Measurements from ENCODE around the gene IL17B. TPM values are rescaled to one million over a fixed set of nuclear protein-coding genes. Genes with fewer than 3 reads are reported as not detected.

The IL17B gene
- total RNA-seq, 1 experiment from 2014 or later = not detected

GRCh38 chr5:149414405-149415065 is 35.4 kb upstream of the IL17B start:
- no peaks in the 10 kb centered on the region for H3K9me3 Mint-ChIP-seq (ENCODE audit: unreplicated experiment)
- H3K4me3 Mint-ChIP-seq (ENCODE audit: unreplicated experiment) = no peak overlapping the region
- no TSS peak for BruUV-seq (replicated peaks)

GRCh38 chr5:149413477-149414210 is 34.6 kb upstream of the IL17B start:
- ChIA-PET CTCF (interaction anchor here (1.8 kb wide), 1 partner anchor 32 kb away, joined by 4 read pairs; no protein-coding TSS in a partner anchor), POLR2A (no interaction called here)
- Mint-ChIP-seq H3K9me3 (ENCODE audit: unreplicated experiment) (no peaks in the 10 kb centered on the region), H3K4me1 (ENCODE audit: low read depth, unreplicated experiment) (peaks cover 13% of the 10 kb centered on the region), H3K27me3 (ENCODE audit: insufficient read depth, unreplicated experiment) (no peaks in the 10 kb centered on the region), H3K4me3 (ENCODE audit: unreplicated experiment) (no peak overlapping the region), H3K36me3 (ENCODE audit: insufficient read depth, unreplicated experiment) (no peaks in the 10 kb centered on the region), H3K27ac (ENCODE audit: unreplicated experiment) (no peak overlapping the region)
- no peak for DNase-seq
- TF ChIP-seq CTCF (IDR thresholded peaks at IDR 0.05; ENCODE audit: insufficient read depth in 1 of 2, low read depth in 1 of 2, low read length in 1 of 2, severe bottlenecking in 1 of 2, unreplicated experiment in 1 of 2) = no peak
- Histone ChIP-seq H3K36me3 (ENCODE audit: control insufficient read depth, insufficient read depth, low read length) (no peaks in the 10 kb centered on the region), H3K9me3 (no peaks in the 10 kb centered on the region), H3K27me3 (replicated peaks; ENCODE audit: control insufficient read depth, insufficient read depth, low read length) (no peaks in the 10 kb centered on the region), H3K4me3 (ENCODE audit: low read depth, low read length) (no peak overlapping the region), H3K4me1 (no peaks in the 10 kb centered on the region)
- no TSS peak for BruUV-seq (replicated peaks)
- intact Hi-C loops (cut with micrococcal nuclease; ENCODE audit: unreplicated experiment) = no loop called here

More at GRCh38 chr5:149414405-149415065, 35.4 kb upstream of the IL17B start:
- POLR2A ChIA-PET = no interaction called here
- Mint-ChIP-seq H3K27ac (ENCODE audit: unreplicated experiment) (no peak overlapping the region), H3K36me3 (ENCODE audit: insufficient read depth, unreplicated experiment) (no peaks in the 10 kb centered on the region), H3K4me1 (ENCODE audit: low read depth, unreplicated experiment) (peaks cover 13% of the 10 kb centered on the region), H3K27me3 (ENCODE audit: insufficient read depth, unreplicated experiment) (no peaks in the 10 kb centered on the region)
- CTCF ChIA-PET = no interaction called here
- Histone ChIP-seq H3K27me3 (replicated peaks; ENCODE audit: control insufficient read depth, insufficient read depth, low read length) (no peaks in the 10 kb centered on the region), H3K36me3 (ENCODE audit: control insufficient read depth, insufficient read depth, low read length) (no peaks in the 10 kb centered on the region), H3K4me3 (ENCODE audit: low read depth, low read length) (no peak overlapping the region), H3K9me3 (no peaks in the 10 kb centered on the region), H3K4me1 (no peaks in the 10 kb centered on the region)
- intact Hi-C loops (cut with micrococcal nuclease; ENCODE audit: unreplicated experiment) = no loop called here
- TF ChIP-seq CTCF (IDR thresholded peaks at IDR 0.05; ENCODE audit: insufficient read depth in 1 of 2, low read depth in 1 of 2, low read length in 1 of 2, severe bottlenecking in 1 of 2, unreplicated experiment in 1 of 2) = no peak
- DNase-seq = no peak

- no TSS peak for BruUV-seq (replicated peaks)
- Mint-ChIP-seq H3K36me3 (ENCODE audit: insufficient read depth, unreplicated experiment) (no peaks in the 10 kb centered on the region), H3K4me3 (ENCODE audit: unreplicated experiment) (no peak overlapping the region), H3K27me3 (ENCODE audit: insufficient read depth, unreplicated experiment) (no peaks in the 10 kb centered on the region), H3K4me1 (ENCODE audit: low read depth, unreplicated experiment) (peaks cover 13% of the 10 kb centered on the region), H3K27ac (ENCODE audit: unreplicated experiment) (no peak overlapping the region), H3K9me3 (ENCODE audit: unreplicated experiment) (no peaks in the 10 kb centered on the region)
- TF ChIP-seq CTCF (IDR thresholded peaks at IDR 0.05; ENCODE audit: insufficient read depth in 1 of 2, low read depth in 1 of 2, low read length in 1 of 2, severe bottlenecking in 1 of 2, unreplicated experiment in 1 of 2) = no peak
- DNase-seq = no peak
- intact Hi-C loops (cut with micrococcal nuclease; ENCODE audit: unreplicated experiment) = no loop called here
- Histone ChIP-seq H3K4me1 (no peaks in the 10 kb centered on the region), H3K27me3 (replicated peaks; ENCODE audit: control insufficient read depth, insufficient read depth, low read length) (no peaks in the 10 kb centered on the region), H3K36me3 (ENCODE audit: control insufficient read depth, insufficient read depth, low read length) (no peaks in the 10 kb centered on the region), H3K9me3 (no peaks in the 10 kb centered on the region), H3K4me3 (ENCODE audit: low read depth, low read length) (no peak overlapping the region)
- POLR2A ChIA-PET = no interaction called here
- CTCF ChIA-PET = interaction anchor here (1.8 kb wide), 1 partner anchor 32 kb away, joined by 4 read pairs; no protein-coding TSS in a partner anchor
Observed at GRCh38 chr5:149412783-149413476, 33.8 kb upstream of the IL17B start.
